ENCODE data around the gene CDK5.
A peak's percentile ranks its signal among the peaks of the same experiment; 100 is the strongest.

The CDK5 gene

DNA sequence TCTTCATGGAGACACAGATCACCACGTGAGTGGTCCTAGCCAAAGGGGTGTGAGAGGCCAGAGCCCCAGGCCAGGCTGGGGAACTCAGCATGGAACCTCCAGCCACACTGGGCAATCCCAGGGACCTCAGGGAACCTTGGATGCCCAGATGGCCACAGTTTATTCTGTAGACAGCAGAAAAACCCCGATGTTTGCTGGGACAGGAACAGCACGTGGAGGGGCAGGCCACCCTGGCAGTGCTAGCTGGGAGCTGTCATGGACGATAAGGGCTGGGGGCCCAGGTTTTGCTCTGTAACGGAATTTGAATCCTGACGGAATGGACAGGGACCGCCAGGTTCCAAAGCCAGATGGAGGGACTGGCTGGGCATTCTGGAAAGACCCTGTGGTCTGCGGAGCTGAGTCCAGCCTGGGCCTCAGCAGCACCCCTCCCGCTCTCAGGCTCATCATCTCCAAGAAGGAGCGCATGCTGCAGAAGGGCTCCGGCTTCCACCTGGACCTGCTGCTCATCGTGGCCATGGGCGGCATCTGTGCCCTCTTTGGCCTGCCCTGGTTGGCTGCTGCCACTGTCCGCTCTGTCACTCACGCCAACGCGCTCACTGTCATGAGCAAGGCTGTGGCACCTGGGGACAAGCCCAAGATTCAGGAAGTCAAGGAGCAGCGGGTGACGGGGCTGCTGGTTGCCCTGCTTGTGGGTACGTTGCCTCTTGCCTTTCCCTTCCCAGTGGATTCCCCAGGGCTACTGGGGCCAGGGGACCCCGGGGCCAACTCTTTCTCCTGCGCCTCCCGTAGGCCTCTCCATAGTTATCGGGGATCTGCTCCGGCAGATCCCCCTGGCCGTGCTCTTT is 17.3 kb upstream of the CDK5 start:
- DNase-seq (ENCODE audit: low read depth, low spot score): no peak

DNA sequence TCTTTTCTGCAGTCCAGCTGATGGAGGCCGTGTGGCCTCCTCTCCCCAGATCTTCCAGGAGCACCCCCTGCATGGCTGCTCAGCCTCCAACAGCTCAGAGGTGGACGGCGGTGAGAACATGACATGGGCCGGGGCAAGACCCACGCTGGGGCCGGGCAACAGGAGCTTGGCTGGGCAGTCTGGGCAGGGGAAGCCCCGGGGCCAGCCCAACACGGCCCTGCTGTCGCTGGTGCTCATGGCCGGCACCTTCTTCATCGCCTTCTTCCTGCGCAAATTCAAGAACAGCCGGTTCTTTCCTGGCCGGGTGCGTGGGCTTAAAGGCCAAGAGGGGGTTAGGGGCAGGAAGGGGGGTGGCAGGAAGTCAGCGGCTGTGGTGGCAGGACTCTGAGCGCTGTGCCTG is 16.3 kb upstream of the CDK5 start:
- no peak for DNase-seq (ENCODE audit: low read depth, low spot score)

DNA sequence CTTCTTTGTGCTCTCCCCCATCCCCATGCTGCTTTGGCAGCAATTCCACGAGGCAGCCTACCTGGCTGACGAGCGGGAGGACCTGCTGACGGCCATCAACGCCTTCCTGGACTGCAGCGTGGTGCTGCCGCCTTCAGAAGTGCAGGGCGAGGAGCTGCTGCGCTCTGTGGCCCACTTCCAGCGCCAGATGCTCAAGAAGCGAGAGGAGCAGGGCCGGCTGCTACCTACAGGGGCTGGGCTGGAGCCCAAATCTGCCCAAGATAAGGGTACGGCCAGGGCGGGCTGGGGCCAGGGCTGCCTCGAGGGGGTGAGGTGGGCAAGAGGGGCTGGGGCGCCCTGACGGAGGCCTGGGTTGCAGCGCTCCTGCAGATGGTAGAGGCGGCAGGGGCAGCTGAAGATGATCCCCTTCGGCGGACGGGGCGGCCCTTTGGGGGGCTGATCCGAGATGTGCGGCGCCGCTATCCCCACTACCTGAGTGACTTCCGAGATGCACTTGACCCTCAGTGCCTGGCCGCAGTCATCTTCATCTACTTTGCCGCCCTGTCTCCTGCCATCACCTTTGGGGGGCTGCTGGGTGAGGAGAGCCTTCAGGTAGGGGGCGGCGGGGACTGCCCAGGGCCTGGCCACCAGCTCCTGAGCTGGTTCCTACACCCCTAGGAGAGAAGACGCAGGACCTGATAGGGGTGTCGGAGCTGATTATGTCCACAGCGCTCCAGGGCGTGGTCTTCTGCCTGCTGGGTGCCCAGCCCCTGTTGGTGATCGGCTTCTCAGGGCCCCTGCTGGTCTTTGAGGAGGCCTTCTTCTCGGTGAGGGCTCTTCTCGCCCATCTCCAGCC is 13.6 kb upstream of the CDK5 start:
- DNase-seq (ENCODE audit: low read depth, low spot score): no peak

DNA sequence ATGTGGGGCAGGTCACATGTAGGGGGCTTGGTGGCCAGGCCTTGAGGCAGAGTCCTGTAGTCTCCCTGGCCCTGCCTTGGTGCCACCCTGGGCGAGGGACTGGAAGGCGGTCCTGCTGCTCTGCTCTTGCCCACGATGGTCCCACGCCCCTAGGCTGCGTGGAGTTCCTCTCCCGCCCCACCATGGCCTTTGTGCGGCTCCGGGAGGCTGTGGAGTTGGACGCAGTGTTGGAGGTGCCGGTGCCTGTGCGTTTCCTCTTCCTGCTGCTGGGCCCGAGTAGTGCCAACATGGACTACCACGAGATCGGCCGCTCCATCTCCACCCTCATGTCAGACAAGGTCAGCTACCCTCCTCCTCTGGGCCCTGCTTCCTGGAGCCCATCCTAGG is 12.9 kb upstream of the CDK5 start:
- DNase-seq (ENCODE audit: low read depth, low spot score): no peak

DNA sequence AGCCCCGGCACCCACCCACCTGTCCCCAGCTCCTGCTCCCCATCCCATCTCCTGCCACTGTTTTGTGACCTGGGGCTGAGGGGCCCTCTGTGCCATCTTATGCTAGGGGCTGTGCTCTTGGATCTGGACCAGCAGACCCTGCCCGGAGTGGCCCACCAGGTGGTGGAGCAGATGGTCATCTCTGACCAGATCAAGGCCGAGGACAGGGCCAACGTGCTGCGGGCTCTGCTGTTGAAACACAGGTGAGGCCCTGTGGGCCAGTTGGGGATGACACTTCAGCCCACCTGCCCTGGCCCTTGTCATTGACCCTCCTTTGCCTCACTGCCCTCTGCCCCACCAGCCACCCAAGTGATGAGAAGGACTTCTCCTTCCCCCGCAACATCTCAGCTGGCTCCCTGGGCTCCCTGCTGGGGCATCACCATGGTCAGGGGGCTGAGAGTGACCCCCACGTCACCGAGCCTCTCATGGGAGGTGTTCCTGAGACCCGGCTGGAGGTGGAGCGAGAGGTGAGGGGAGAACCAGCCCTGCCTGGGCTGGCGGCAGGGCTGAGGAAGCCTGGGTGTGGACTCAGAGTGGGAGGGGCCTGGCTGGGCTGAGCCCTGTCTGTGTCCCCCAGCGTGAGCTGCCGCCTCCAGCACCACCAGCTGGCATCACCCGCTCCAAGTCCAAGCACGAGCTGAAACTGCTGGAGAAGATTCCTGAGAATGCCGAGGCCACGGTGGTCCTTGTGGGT is 12.3 kb upstream of the CDK5 start:
- no peak for DNase-seq (ENCODE audit: low read depth, low spot score)

DNA sequence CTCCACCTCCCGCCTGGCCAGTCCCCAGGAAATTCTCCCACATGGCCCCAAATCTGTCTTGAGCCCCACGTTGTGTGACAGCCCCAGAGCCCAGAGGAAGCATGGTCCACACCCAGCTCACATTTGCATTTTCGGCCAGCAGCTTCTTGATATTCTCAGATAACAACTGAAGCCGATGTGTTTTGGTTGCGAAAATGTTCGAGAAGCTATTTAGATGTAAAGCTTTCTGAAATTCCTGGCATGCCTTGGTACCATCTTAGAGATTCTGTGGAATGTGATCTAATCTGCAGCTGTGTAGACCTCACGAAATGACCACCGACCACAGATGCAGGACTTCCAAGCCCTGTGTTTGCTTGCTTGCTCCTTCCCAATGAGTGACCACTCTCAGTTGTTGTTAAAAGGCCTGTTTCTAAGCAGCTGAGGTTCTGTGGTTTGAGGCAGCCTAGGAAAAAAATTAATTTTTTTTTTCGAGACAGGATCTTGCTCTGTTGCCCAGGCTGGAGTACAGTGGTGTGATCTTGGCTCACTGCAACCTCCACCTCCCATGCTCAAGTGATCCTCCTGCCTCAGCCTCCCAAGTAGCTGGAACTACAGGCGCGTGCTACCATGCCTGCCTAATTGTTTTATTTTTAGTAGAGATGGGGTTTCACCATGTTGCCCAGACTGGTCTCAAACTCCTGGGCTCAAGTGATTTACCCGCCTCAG is 10.5 kb upstream of the CDK5 start:
- peak; percentile 68 for DNase-seq (ENCODE audit: low read depth, low spot score)

DNA sequence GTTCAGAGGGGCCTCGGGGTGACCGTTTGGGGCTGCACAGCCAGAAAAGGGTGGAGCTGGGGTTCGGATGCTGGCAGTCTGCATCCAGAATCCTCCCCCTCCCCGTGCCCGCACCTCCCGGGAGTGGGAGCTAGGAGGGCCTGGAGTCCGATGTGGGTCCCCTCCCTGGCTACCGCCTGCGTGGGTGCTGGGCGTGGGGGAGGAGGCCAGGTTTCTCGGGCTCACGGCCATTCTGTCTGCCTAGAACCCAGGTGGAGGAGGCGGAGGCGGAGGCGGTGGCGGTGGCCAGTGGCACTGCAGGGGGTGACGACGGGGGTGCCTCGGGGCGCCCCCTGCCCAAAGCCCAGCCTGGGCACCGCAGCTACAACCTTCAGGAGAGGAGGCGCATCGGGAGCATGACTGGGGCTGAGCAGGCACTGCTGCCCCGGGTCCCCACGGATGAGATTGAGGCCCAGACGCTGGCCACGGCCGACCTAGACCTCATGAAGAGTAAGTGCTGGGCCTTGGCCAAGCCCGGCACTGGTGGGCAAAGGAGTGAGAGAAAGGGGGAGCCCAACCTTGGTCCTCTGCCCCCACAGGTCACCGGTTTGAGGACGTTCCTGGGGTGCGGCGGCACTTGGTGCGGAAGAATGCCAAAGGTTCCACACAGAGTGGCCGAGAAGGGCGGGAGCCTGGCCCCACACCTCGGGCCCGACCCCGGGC is 8.7 kb upstream of the CDK5 start:
- DNase-seq (ENCODE audit: low read depth, low spot score): no peak

DNA sequence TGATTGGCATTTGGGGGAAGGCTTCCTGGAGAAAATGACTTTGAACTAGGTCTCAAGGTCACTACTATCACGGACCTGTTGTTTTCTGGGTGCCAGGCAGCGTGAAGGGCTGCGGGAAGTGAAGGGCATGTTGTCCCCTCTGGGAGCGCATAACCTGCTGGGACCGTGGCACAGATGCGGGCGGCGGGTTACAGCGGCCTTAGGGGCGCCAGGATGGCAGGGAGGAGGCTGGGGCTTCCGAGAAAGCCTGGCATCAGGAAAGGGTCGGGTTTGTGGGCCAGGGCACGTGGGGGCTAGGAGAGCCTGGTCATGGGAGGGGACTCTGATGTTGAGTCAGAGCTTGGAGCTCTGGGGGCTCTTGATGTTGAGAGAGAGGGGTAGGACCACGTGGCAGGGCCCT is 7.8 kb upstream of the CDK5 start:
- DNase-seq (ENCODE audit: low read depth, low spot score): no peak

DNA sequence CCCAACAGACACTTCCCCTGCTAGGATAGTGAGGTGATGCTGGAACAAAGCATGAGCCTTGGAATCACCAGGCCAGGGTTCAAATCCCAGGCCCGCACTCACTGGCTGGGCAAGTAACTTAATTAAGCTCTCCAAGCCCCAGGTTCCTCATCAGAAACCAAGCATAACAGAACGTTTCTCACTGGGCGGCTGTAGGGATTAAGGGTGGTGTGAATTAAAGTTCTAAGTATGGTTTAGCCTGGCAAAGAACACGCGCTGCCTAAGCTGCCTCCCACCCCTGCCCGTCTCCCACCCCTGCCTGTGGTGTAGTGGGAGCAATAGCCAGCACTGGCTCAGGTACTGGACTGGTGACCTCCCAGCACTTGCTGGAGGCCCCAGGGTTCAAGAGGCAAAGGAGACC is 7.3 kb upstream of the CDK5 start:
- no peak for DNase-seq (ENCODE audit: low read depth, low spot score)

DNA sequence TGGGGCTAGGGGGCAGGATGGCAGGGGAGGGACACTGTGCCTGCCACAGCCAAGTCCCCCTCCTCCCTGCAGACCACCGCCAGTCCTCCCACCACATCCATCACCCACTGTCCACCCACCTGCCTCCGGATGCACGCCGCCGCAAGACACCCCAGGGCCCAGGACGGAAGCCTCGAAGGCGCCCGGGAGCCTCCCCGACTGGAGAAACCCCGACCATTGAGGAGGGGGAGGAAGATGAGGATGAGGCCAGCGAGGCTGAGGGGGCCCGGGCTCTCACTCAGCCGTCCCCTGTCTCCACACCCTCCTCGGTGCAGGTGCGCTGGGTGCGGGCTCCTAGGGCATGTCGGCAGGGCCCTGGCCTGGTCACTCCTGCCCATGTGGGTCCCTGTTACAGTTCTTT is 6.8 kb upstream of the CDK5 start:
- DNase-seq (ENCODE audit: low read depth, low spot score): no peak

DNA sequence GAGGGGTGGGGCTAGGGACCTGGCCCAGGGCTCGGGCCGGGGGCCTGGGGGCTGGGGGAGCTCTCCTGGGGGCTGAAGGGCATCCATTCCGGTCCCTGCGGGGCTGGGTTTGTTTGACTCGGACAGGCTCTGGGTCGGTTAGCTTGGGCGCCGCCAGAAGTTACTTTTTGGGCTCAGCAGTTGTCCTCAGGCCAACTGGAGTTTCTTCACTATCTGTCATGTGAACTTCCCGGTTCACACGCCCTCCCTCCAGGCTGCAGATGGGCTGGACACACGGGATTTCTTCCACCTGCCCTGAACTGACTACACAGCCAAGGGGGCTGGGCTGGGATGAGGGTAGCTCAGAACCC is 5.5 kb upstream of the CDK5 start:
- peak; percentile 73 for DNase-seq (ENCODE audit: low read depth, low spot score)

DNA sequence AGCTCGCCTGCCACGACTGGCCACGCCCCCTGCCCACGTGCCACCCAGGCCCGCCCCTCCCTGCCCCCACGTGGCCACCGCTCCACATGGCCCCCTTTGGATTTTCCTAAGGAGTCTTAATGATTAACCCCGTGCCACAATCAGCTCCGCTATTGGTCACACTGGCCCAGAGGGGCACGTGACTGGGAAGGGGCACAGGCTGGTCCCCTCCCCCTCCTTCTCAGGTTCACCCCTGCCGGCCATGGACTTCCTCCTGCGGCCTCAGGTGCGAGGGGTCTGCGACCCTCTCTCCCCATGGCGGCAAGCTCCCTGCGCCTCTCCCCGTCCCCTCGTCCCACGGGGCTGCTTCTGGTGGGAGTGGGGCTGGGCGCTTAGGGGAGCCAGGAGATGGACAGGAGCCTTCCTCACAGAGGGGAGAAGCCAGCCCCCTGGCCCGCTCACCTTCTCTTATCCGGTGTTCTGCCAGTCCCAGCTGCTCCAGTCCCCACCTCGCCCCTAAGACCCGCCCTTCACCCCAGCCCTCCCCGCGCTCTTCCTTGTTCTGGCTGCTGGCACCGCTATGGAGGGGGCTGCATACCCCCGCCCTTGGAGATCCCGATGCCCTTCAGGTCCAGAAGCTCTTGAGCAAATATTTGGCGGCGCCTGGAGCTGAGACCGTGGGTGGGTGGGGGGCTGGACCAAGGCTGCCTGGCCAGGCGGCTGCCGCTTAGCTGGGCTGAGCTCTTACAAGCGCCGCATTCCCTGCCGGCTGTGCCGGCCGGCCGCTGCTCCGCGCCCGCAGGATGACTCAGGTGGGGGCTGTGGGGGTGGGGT is 4.9 kb upstream of the CDK5 start:
- peak; percentile 93 for DNase-seq (ENCODE audit: low read depth, low spot score)

DNA sequence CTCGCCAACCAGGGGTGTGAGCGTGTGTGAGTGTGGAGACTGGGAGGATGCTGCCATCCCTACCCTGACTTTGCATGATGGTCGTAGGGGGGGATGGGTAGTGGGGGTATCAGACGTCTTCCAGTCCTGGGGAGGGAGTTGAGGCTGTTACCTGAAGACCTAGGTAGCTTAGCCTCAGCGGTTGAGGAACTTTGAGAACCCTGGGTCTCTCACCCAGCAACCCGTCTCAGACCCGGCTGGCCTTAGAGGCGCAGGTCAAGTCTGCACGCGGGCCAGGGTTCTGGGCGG is 4.4 kb upstream of the CDK5 start:
- no peak for DNase-seq (ENCODE audit: low read depth, low spot score)

DNA sequence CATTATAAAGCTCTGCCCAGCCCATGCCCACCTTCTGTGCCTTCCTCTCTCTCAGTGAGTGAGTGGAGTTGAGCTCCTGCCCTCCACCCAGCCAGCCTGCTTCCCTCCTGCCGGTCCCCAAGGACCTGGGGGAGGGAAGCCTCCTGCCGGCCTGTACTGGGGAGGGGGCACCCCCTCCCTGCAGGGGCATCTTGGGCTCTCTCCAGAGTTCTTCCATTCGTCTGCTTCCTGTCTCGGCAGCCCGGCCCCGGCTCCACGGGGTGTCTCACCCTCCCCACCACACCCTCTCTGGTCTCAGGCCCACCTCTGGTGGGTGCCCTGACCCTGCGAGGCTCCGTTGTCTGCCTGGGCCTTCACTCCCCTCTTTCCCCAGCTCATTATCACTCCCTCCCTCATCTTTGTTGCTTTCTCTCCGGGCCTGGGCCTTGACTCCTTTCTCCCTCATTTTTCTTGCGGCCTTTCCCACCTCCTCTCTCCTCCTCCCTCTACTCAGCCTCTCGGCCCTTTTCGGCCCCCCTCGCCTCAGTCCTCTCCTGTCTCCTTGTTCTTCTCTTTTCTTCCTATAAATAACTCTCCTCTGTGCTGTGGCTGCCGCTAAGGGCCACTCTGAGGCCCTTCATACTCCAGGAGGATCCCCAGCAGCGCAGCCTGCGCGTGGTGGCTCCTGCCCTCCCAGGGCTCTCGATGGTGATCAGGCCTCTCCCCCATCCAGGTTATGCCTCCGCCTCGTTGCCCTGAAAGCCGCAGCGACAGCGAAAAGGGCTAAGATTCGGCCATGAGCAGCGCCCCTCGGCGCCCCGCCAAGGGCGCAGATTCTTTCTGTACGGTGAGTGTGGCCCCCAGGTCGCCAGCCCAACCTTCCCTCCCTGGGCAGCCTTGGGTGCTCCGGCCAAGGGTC is 3.8 kb upstream of the CDK5 start:
- peak; percentile 47 for DNase-seq (ENCODE audit: low read depth, low spot score)

DNA sequence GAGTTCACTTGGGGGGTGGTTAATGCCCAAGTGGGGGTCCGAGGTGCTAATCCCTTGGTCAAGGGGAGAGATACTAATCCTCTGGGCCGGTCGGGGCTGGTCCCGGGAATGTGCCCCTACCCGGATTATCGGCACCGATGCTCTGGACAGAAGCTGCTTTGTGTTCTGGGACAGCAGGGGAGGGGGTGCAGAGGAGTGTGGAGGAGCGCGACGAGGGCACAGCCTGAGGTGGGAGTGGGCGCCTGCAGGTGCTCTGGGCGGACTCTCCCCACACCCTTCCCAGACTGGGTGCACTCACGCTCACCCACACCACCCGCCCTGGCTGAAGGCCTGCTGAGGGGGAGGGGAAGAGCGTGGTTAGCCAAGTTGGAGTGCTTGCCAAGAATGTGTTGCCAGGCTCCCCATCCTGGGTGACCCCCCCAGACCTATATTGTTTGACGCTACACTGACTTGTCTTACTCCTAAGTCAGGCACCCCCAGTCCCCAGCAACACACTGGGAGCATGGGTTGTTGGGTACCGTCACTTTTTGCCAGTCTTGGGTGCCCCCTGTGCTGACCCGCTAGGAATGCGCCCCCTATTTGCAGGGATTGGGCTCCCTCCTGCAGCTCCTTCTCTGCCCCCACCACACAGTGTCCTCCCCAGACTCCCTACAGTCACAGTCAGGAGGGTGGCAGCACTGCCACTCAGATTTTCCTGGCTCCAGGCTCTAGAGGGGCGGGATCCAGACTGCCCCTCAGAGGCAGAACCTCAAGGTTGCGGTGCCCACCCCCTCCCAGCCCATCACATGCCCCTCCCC is 2.9 kb upstream of the CDK5 start:
- peak; percentile 52 for DNase-seq (ENCODE audit: low read depth, low spot score)

DNA sequence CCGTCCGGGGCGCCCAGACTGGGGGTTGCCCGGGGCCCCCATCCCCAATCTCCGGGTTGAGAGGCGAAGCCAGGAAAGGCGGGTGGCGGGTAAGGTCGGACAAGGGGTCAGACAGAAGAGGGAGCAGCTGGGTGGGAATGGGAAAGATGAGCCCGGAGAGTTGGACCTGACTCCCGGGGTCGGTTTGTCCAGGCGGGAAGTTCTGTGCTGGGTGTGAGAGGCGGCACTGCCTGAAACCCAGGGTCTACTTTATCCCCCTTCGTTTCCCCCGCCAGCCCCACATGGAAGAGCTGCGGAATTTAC is 2.4 kb upstream of the CDK5 start:
- DNase-seq (ENCODE audit: low read depth, low spot score): peak; percentile 58

DNA sequence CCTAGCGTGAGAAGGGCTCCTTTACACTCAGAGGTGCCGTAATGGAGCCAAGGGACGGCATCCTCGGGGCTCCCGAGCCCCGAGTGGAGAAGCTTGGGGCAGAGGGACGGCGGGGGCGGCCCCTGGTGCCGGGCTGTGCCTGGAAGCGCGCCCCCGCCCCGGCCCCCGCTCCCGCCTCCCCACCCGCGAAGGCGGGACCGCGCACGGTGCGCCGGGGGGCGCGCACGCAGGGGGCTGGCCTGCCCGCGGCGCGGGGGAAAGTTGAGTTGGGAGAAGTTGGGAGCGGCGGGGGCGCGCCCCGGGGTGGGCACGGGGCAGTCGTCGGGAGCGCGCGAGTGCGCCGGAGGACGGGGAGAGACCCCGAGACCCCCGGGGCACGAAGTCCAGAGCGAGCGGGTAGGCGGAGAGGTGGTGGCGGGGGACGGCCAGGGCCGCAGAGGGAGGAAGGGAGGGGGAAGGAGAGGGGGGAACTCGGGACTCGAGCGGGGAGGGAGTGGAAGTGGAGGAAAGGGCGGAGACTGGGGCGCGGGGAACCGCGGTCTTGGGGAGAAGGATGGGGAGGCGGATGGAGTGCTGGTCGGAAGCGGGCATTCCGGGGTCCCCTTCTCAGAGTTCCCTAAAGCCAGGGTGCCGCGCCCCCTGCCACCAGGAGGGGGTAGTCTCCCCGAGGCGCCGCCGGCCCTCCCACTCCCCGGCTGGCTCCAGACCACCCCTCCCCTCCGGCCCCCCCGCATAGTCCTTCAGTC is 1.8 kb upstream of the CDK5 start, which contains the start of gene SLC4A2:
Gene SLC4A2, plus strand, starts transcription at position 223 of the 746 bp plus-strand sequence. CDS start 2,399 bp downstream, outside the sequence.
- peak; percentile 48 for DNase-seq (ENCODE audit: low read depth, low spot score)

DNA sequence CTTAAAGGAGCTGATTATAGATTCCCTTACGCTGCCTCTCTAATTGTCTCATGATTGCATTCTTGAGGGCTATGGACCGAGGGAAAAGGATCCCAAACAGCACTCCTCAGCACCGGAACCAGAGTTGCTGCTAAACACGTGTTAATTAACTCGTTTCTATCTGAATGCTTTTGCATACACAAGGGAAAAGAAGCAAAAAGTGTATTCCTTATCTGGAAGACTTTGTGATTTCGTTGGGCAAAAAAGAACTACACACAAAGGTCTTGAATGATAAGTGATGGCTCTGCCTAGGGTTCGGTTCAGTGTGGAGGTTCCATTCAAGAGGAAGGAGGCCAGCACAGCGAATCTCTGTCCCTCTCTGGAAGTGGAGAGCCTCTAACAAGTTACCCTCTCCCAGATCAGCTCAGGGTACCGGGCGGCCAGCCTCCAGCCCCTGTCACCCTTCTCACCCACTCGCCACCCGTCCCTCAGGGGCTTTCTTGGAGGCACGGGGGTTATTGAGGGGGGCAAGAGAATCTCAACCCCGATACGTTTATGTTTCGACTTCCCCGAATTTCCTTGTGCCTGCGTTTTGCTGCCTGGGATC is 1.2 kb upstream of the CDK5 start:
- peak; percentile 50 for DNase-seq (ENCODE audit: low read depth, low spot score)
